Activated naive CD4-positive, alpha-beta T cell treated with anti-CD3 and anti-CD28 coated beads, Interleukin-2, amount 10 ng/mL, durations not matched to agents 5 hours and 36 hours (primary cell): Measurements from ENCODE around the gene SLC10A7. TPM values are rescaled to one million over a fixed set of nuclear protein-coding genes. Genes with fewer than 3 reads are reported as not detected.

Source experiments
- microRNA-seq: library from miRNA; unstranded; fragments of <30 nt; microRNA quantifications from one replicate; pipeline ENCODE4 v1.2.0, GENCODE V29; 2022; ENCODE audit warnings: borderline microRNAs expressed, borderline replicate concordance
- total RNA-seq, 2 experiments: library from RNA; stranded (reverse); gene quantifications; one replicate each; pipeline ENCODE4 v1.2.3, GENCODE V29; 2021

The SLC10A7 gene
- 10 to 100 TPM; 17.0 to 18.1 TPM for total RNA-seq

GRCh38 chr4:146521541-146522097 is at the start of gene SLC10A7:
SLC10A7 (minus strand) TSS chr4:146521940; CDS start chr4:146521717, 223 bp downstream.

GRCh38 chr4:146214238-146214637 is 307.5 kb downstream of the SLC10A7 start, which contains the start of gene REELD1:
REELD1 (plus strand) TSS chr4:146214538; CDS start chr4:146216953, 2,415 bp downstream.

Small RNA genes lying within 50 kb of the gene (microRNA-seq; reads per million reads assigned to microRNA genes)
- gene MIR7849, result not detected

Other genes with a start within 250 kb of the SLC10A7 start
- gene POU4F2, start 117.0 kb upstream of the SLC10A7 start, total RNA-seq, result not detected